AG04449 (cell line): ENCODE results near the gene MGAT4B.
"Not testable (repeated sequence)": the region's sequence is repeated elsewhere in the genome, so short reads cannot be mapped to it uniquely, and the experiment has no call there.

Experiments used
- CTCF ChIA-PET: fragments of 350-600 bp; formaldehyde crosslinking; extraction: SDS; loops from one replicate; lab custom pipeline; 2021; ENCODE audit warnings: antibody characterized with exemption; lab: Yijun Ruan, JAX
- POLR2A ChIA-PET: fragments of 400-600, 350-600 bp; formaldehyde crosslinking; extraction: SDS; loops from one replicate; lab custom pipeline; 2020; ENCODE audit warnings: antibody characterized with exemption, inconsistent platforms; lab: Yijun Ruan, JAX
- DNase-seq: peaks from one replicate; pipeline ENCODE4 v3.0.0-alpha.2; 2010; ENCODE audit warnings: low read depth, low spot score
- H3K4me3 ChIP-seq: 2 replicates; pipeline ENCODE4 v1.5.1; 2011; ENCODE audit warnings: low read depth, mild to moderate bottlenecking, control low read depth, low read length
- CTCF ChIP-seq: IDR thresholded peaks from one replicate; pipeline ENCODE4 v1.5.1; 2011; ENCODE audit warnings: mild to moderate bottlenecking, moderate library complexity, low read length, control low read depth, inconsistent platforms; ENCODE audit not compliant: insufficient read depth; ENCODE audit errors: missing control alignments

The MGAT4B gene

GRCh38 chr5:179794575-179794974 is 12.1 kb downstream of the MGAT4B start:
- POLR2A ChIA-PET: no interaction called here
- CTCF ChIA-PET: interaction anchor here (0.7 to 4.8 kb wide), 5 partner anchors 10 to 32 kb away, joined by 3 to 29 read pairs (median 6); partner anchors contain the start of gene MGAT4B
- no peak for DNase-seq
- no peak for TF ChIP-seq CTCF
- no peak overlapping the region for H3K4me3 ChIP-seq

- H3K4me3 ChIP-seq: no peak overlapping the region; the same call in 1 of the 2 replicates
- no peak for DNase-seq
- TF ChIP-seq CTCF: no peak
- CTCF ChIA-PET: interaction anchor here (1.0 to 4.8 kb wide), 6 partner anchors 11 to 114 kb away, joined by 3 to 29 read pairs (median 7); partner anchors contain the start of gene MGAT4B
- POLR2A ChIA-PET: no interaction called here
Observed at GRCh38 chr5:179794171-179794570, 12.5 kb downstream of the MGAT4B start.

- no peak for TF ChIP-seq CTCF
- DNase-seq: no peak
- H3K4me3 ChIP-seq: no peak within 1 kb of the TSS; the same call in 1 of the 2 replicates
- POLR2A ChIA-PET: no interaction called here
- CTCF ChIA-PET: interaction anchor here (1.0 to 4.8 kb wide), 6 partner anchors 11 to 115 kb away, joined by 3 to 29 read pairs (median 7); partner anchors contain the start of gene MGAT4B
Observed at GRCh38 chr5:179793468-179794139, 13.1 kb downstream of the MGAT4B start, which contains the start of gene LTC4S. Gene LTC4S (plus strand): TSS chr5:179793986. CDS start chr5:179794081, 95 bp downstream.

- TF ChIP-seq CTCF: no peak
- no peak for DNase-seq
- POLR2A ChIA-PET: interaction anchor here (0.6 to 1.5 kb wide), 3 partner anchors 16 to 169 kb away, joined by 3 to 5 read pairs (median 3); partner anchors contain the start of gene HNRNPH1
Observed at GRCh38 chr5:179792612-179793467, 13.8 kb downstream of the MGAT4B start.

GRCh38 chr5:179791881-179792611 is 14.6 kb downstream of the MGAT4B start:
- POLR2A ChIA-PET: interaction anchor here (0.6 to 1.5 kb wide), 3 partner anchors 15 to 168 kb away, joined by 3 to 5 read pairs (median 3); partner anchors contain the start of gene HNRNPH1
- no peak for TF ChIP-seq CTCF
- DNase-seq: no peak
- no peak overlapping the region for H3K4me3 ChIP-seq
- CTCF ChIA-PET: interaction anchor here (0.9 to 2.9 kb wide), 4 partner anchors 9 to 173 kb away, joined by 3 to 12 read pairs (median 8); no protein-coding TSS in a partner anchor

More at GRCh38 chr5:179792612-179793467, 13.8 kb downstream of the MGAT4B start:
- CTCF ChIA-PET: interaction anchor here (0.9 to 4.8 kb wide), 8 partner anchors 9 to 174 kb away, joined by 3 to 29 read pairs (median 8); partner anchors contain the start of gene MGAT4B
- no peak overlapping the region for H3K4me3 ChIP-seq

- DNase-seq, H3K4me3 ChIP-seq, POLR2A ChIA-PET: not testable (repeated sequence)
- CTCF ChIA-PET: interaction anchor here (1.0 to 1.8 kb wide), 5 partner anchors 13 to 26 kb away, joined by 3 to 4 read pairs (median 3); no protein-coding TSS in a partner anchor
Observed at GRCh38 chr5:179789278-179789677, 17.4 kb downstream of the MGAT4B start.
